GM12864 (cell line): ENCODE results near the gene SLC44A1.

Source experiments
- DNase-seq: peaks from one replicate; pipeline ENCODE4 v3.0.0-alpha.2; 2011; ENCODE audit warnings: low read depth
- H3K4me3 ChIP-seq: 2 replicates; pipeline ENCODE4 v1.5.1; 2011; ENCODE audit warnings: mild to moderate bottlenecking, low read depth, low read length, control low read depth
- CTCF ChIP-seq: IDR thresholded peaks from 2 replicates; pipeline ENCODE4 v1.5.1; 2011; ENCODE audit warnings: low read depth, mild to moderate bottlenecking, moderate library complexity, low read length, control low read depth, inconsistent platforms; ENCODE audit errors: missing control alignments

The SLC44A1 gene

GRCh38 chr9:105385381-105385985, 141.0 kb downstream of the SLC44A1 start:
- H3K4me3 ChIP-seq = peak overlapping the region; percentile 50
- no peak for TF ChIP-seq CTCF
- peak; percentile 40 for DNase-seq

- no peak for DNase-seq
- no peak for TF ChIP-seq CTCF
- no peak overlapping the region for H3K4me3 ChIP-seq
Observed at GRCh38 chr9:105389796-105390195, 145.3 kb downstream of the SLC44A1 start.

DNA sequence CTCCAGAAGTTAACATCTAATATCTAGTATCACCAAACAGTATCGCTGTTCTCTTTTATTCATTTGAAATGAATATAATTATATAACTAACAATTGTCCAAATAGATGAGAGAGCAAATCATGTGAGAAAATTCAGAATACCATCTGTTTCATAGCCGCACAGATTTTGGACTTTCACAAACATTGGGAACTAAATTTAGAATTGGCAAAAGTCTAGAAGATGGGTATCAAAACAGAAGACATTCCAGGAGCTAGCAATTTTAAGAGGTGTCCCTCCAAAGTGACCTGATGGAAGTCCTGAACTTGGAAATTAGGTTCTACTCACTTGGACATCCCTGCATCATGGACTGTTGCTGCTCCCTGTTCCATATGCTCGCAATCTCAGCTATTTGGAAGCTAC, 146.4 kb downstream of the SLC44A1 start:
- no peak for DNase-seq
- TF ChIP-seq CTCF = no peak
- no peak overlapping the region for H3K4me3 ChIP-seq

DNA sequence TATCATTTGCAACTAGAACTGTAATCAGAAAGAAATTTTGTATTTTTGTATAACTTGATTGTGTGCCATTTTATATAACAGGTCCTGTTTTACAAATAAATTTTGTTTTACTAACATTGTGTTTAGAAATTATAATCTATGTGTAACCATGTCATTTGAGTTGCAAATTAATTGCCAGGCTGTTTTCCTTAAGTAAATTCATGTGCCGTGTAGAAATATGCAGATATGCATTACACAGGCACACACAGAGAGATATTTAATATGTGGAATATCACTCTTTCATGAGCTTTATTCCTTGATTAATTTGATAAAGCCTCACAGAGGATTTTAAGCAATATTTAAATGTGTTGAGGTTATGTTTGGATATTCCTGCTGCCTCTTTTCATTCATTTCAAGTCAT, 146.8 kb downstream of the SLC44A1 start:
- no peak for TF ChIP-seq CTCF
- no peak overlapping the region for H3K4me3 ChIP-seq
- DNase-seq = no peak

DNA sequence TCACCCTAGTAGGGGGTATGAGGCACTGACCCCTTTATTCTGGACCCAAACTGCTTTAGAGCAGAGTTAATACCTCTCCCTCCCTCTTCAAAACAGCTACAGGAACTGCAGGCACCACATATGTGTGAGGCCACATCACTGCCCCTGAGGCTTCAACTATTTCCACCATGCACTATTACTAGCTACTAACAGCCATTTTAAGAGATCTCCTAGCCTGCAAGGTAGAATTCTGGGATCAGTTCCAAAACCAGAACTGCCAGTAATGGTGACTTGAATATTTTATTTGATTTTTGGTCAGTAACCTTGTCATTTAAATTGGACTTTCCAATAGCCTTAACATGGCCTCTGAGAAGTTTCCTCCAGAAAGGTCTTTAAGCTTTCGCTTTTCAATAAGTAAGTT, 148.1 kb downstream of the SLC44A1 start:
- no peak for TF ChIP-seq CTCF
- H3K4me3 ChIP-seq = no peak overlapping the region
- DNase-seq = no peak

DNA sequence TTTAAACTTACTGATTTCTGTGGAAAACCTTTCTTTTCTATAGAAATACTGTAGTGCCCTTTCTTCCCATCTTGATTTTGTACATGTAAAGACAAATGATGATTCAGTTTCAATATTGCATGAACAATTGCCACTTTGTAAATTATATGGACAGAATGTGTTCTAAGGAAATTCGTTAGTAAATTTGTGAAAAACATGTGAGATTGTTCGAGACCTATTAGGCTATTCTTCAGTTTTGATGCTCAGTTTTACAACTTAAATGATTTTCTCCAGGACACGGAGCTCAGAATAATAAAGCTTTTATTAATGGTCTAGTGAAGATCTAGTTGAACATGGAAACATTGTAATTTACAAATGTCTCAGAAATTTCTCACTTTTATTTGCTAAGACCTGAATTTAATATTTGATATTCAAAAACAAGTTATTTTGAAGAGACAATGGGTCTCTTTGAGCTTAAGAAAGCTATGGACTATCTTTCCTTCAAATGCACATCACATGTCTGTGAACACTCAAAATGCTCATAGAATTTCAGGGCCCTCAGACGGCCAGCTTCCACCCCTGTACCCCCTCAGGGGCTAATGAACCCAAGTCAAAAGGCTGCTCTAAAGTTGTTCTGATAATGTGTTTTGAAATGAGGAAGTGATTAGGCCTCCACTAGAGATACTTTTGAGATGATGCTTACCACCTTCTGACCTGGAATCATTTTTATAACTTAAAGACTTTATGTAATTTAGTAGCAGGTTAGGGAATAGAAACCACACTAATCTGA, 149.3 kb downstream of the SLC44A1 start:
- TF ChIP-seq CTCF = no peak
- no peak overlapping the region for H3K4me3 ChIP-seq
- no peak for DNase-seq

- no peak overlapping the region for H3K4me3 ChIP-seq
- DNase-seq = no peak
- no peak for TF ChIP-seq CTCF
Observed at GRCh38 chr9:105396441-105396840, 152.0 kb downstream of the SLC44A1 start.
